GM23338 (cell line): Measurements from ENCODE around the gene CA5B. TPM values are rescaled to one million over a fixed set of nuclear protein-coding genes. Genes with fewer than 3 reads are reported as not detected.

ENCODE experiments used
- JUNB ChIP-seq: IDR thresholded peaks from one replicate; pipeline ENCODE4 v1.6.1; 2016; ENCODE audit warnings: antibody characterized with exemption; ENCODE audit not compliant: unreplicated experiment
- REST ChIP-seq: IDR thresholded peaks from one replicate; pipeline ENCODE4 v1.6.1; 2018; ENCODE audit warnings: antibody characterized with exemption; ENCODE audit not compliant: unreplicated experiment
- STAT1 ChIP-seq: IDR thresholded peaks from one replicate; pipeline ENCODE4 v1.6.1; 2016; ENCODE audit warnings: antibody characterized with exemption; ENCODE audit not compliant: unreplicated experiment
- ZNF331 ChIP-seq: fragments of 250-450 bp; sonication (Bioruptor Pico); IDR thresholded peaks from 2 replicates; pipeline ENCODE4 v1.5.0; 2020; ENCODE audit warnings: low read depth, mild to moderate bottlenecking, moderate library complexity
- polyA plus RNA-seq: library from polyadenylated mRNA; unstranded; fragments of >200 nt; fragmentation: Nextera tagmentation; extraction: Ambion mirVana; gene quantifications from 2 replicates; pipeline ENCODE4 v1.2.1, GENCODE V29; 2016
- total RNA-seq: library from RNA; depleted of rRNA; stranded (reverse); fragments of >200 nt; shearing (Covaris generic); gene quantifications from 2 replicates; pipeline ENCODE4 v1.2.3, GENCODE V29; 2014
- TF ChIP-seq, protein P1 (sequence below): fragments of 250-450 bp; sonication (Bioruptor Pico); IDR thresholded peaks from 2 replicates; pipeline ENCODE4 v1.5.0; 2020; ENCODE audit warnings: mild to moderate bottlenecking, moderate library complexity

CA5B gene
- total and polyA plus RNA-seq, 2 experiments from 2014 or later = 4.8 to 6.1 TPM

DNA sequence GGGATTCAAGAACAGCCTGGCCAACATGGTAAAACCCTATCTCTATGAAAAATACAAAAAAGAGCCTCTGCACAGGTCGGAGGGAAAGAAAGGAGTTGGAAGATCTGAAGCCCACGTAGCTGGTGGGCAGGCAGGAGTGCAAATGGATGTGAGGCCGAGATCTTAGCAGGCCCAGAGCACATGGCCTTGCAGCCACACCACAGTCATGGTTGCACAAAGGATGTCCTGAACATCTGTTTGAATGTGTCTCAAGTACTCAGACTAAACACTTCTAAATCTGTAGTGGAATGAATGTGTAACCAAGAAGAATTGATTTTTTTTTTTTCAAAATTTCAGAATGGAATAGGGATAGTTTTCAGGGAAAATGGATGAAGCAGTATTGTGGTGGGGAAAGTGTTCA, 10.8 kb downstream of the CA5B start (continued):
- TF ChIP-seq REST = no peak
- no peak for TF ChIP-seq JUNB
- TF ChIP-seq, protein P1, sequence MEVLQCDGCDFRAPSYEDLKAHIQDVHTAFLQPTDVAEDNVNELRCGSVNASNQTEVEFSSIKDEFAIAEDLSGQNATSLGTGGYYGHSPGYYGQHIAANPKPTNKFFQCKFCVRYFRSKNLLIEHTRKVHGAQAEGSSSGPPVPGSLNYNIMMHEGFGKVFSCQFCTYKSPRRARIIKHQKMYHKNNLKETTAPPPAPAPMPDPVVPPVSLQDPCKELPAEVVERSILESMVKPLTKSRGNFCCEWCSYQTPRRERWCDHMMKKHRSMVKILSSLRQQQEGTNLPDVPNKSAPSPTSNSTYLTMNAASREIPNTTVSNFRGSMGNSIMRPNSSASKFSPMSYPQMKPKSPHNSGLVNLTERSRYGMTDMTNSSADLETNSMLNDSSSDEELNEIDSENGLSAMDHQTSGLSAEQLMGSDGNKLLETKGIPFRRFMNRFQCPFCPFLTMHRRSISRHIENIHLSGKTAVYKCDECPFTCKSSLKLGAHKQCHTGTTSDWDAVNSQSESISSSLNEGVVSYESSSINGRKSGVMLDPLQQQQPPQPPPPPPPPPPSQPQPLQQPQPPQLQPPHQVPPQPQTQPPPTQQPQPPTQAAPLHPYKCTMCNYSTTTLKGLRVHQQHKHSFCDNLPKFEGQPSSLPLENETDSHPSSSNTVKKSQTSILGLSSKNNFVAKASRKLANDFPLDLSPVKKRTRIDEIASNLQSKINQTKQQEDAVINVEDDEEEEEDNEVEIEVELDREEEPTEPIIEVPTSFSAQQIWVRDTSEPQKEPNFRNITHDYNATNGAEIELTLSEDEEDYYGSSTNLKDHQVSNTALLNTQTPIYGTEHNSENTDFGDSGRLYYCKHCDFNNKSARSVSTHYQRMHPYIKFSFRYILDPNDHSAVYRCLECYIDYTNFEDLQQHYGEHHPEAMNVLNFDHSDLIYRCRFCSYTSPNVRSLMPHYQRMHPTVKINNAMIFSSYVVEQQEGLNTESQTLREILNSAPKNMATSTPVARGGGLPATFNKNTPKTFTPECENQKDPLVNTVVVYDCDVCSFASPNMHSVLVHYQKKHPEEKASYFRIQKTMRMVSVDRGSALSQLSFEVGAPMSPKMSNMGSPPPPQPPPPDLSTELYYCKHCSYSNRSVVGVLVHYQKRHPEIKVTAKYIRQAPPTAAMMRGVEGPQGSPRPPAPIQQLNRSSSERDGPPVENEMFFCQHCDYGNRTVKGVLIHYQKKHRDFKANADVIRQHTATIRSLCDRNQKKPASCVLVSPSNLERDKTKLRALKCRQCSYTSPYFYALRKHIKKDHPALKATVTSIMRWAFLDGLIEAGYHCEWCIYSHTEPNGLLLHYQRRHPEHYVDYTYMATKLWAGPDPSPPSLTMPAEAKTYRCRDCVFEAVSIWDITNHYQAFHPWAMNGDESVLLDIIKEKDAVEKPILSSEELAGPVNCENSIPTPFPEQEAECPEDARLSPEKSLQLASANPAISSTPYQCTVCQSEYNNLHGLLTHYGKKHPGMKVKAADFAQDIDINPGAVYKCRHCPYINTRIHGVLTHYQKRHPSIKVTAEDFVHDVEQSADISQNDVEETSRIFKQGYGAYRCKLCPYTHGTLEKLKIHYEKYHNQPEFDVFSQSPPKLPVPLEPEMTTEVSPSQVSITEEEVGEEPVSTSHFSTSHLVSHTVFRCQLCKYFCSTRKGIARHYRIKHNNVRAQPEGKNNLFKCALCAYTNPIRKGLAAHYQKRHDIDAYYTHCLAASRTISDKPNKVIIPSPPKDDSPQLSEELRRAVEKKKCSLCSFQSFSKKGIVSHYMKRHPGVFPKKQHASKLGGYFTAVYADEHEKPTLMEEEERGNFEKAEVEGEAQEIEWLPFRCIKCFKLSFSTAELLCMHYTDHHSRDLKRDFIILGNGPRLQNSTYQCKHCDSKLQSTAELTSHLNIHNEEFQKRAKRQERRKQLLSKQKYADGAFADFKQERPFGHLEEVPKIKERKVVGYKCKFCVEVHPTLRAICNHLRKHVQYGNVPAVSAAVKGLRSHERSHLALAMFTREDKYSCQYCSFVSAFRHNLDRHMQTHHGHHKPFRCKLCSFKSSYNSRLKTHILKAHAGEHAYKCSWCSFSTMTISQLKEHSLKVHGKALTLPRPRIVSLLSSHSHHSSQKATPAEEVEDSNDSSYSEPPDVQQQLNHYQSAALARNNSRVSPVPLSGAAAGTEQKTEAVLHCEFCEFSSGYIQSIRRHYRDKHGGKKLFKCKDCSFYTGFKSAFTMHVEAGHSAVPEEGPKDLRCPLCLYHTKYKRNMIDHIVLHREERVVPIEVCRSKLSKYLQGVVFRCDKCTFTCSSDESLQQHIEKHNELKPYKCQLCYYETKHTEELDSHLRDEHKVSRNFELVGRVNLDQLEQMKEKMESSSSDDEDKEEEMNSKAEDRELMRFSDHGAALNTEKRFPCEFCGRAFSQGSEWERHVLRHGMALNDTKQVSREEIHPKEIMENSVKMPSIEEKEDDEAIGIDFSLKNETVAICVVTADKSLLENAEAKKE (CRISPR knock-in tag) = no peak
- TF ChIP-seq STAT1 = no peak
- TF ChIP-seq ZNF331 (CRISPR knock-in tag) = no peak
